Measurements from ENCODE around the gene HNMT.

The HNMT gene

GRCh38 chr2:137930146-137930545 lies 34.1 kb upstream of the HNMT start:
- DNase-seq (no peak), ATAC-seq (ENCODE audit: insufficient read depth, low read depth) (no peak)
- Histone ChIP-seq H3K27me3 (ENCODE audit: insufficient read depth, low read length, poor library complexity) (no peaks in the 10 kb centered on the region), H3K4me1 (ENCODE audit: insufficient read depth, low read length) (no peaks in the 10 kb centered on the region), H3K79me2 (ENCODE audit: insufficient read depth, low read length) (no peaks in the 10 kb centered on the region), H3K4me3 (ENCODE audit: low read depth in 1 of 2, low read length in 2 of 2) (no peak overlapping the region), H3K36me3 (ENCODE audit: insufficient read depth, low read length) (no peaks in the 10 kb centered on the region), H2AFZ (ENCODE audit: low read depth, low read length) (no peak overlapping the region), H4K20me1 (ENCODE audit: insufficient read depth, low read length) (no peaks in the 10 kb centered on the region), H3K27ac (ENCODE audit: low read length) (no peak overlapping the region), H3K4me2 (ENCODE audit: insufficient read depth, low read length) (no peak overlapping the region), H3K9me3 (ENCODE audit: insufficient read depth, low read length, severe bottlenecking) (no peaks in the 10 kb centered on the region), H3K9ac (ENCODE audit: low read depth, low read length) (no peak overlapping the region)
- TF ChIP-seq EZH2 (IDR thresholded peaks at IDR 0.05; ENCODE audit: borderline replicate concordance, low read depth, low read length, severe bottlenecking) (no peak), CTCF (IDR thresholded peaks at IDR 0.05; ENCODE audit: borderline replicate concordance, extremely low read depth, low read length, poor library complexity, severe bottlenecking) (no peak)

DNA sequence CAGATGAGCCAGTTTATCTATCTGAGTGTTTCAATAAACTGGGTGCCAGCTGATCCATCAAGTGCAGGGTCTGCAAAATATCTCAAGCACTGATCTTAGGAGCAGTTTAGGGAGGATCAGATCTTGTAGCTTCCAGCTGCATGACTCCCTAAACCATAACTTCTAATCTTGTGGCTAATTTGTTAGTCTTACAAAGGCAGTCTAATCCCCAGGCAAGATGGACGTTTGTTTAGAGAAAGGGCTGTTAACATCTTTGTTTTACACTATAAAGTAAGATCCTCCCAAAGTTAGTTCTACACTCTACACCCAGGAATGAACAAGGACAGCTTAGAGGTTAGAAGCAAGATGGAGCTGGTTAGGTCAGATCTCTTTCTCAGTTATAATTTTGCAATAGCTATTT lies 28.7 kb upstream of the HNMT start:
- no peak overlapping the region for H3K27ac ChIP-seq (ENCODE audit: low read length)
- H3K79me2 ChIP-seq (ENCODE audit: insufficient read depth, low read length), result no peaks in the 10 kb centered on the region
- ATAC-seq (ENCODE audit: insufficient read depth, low read depth) (no peak), DNase-seq (no peak)
- no peaks in the 10 kb centered on the region for H4K20me1 ChIP-seq (ENCODE audit: insufficient read depth, low read length)
- no peaks in the 10 kb centered on the region for H3K27me3 ChIP-seq (ENCODE audit: insufficient read depth, low read length, poor library complexity)
- no peak overlapping the region for H2AFZ ChIP-seq (ENCODE audit: low read depth, low read length)
- H3K36me3 ChIP-seq (ENCODE audit: insufficient read depth, low read length), result no peaks in the 10 kb centered on the region
- no peak overlapping the region for H3K9ac ChIP-seq (ENCODE audit: low read depth, low read length)
- no peak overlapping the region for H3K4me3 ChIP-seq (ENCODE audit: low read depth in 1 of 2, low read length in 2 of 2)
- H3K9me3 ChIP-seq (ENCODE audit: insufficient read depth, low read length, severe bottlenecking), result no peaks in the 10 kb centered on the region
- TF ChIP-seq CTCF (IDR thresholded peaks at IDR 0.05; ENCODE audit: borderline replicate concordance, extremely low read depth, low read length, poor library complexity, severe bottlenecking) (no peak), EZH2 (IDR thresholded peaks at IDR 0.05; ENCODE audit: borderline replicate concordance, low read depth, low read length, severe bottlenecking) (no peak)
- H3K4me1 ChIP-seq (ENCODE audit: insufficient read depth, low read length), result no peaks in the 10 kb centered on the region
- no peak overlapping the region for H3K4me2 ChIP-seq (ENCODE audit: insufficient read depth, low read length)

DNA sequence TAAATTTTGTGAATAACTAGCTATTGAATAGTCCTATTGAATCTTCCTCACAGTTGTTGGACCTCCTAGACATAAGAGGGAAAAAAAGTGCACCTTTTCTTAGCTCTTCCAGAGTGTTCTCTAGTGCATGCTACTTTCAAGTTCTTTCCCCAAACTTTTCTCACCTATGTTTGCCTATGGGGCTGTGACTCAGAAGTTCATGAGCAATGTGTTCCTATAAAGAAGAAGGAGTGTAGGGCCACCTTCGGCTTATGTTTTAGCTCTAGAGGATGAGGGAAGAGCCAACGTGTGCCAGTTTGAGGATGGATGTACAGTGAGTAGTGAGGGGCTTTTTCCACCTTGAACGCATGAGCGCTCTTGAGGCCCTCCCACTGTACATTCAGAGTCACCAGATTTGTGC lies 27.0 kb upstream of the HNMT start:
- Histone ChIP-seq H3K27me3 (ENCODE audit: insufficient read depth, low read length, poor library complexity) (no peaks in the 10 kb centered on the region), H3K4me3 (ENCODE audit: low read depth in 1 of 2, low read length in 2 of 2) (no peak overlapping the region), H3K4me2 (ENCODE audit: insufficient read depth, low read length) (no peak overlapping the region), H3K79me2 (ENCODE audit: insufficient read depth, low read length) (no peaks in the 10 kb centered on the region), H4K20me1 (ENCODE audit: insufficient read depth, low read length) (no peaks in the 10 kb centered on the region), H2AFZ (ENCODE audit: low read depth, low read length) (no peak overlapping the region), H3K36me3 (ENCODE audit: insufficient read depth, low read length) (no peaks in the 10 kb centered on the region), H3K4me1 (ENCODE audit: insufficient read depth, low read length) (no peaks in the 10 kb centered on the region), H3K27ac (ENCODE audit: low read length) (no peak overlapping the region), H3K9me3 (ENCODE audit: insufficient read depth, low read length, severe bottlenecking) (no peaks in the 10 kb centered on the region), H3K9ac (ENCODE audit: low read depth, low read length) (no peak overlapping the region)
- no peak for ATAC-seq (ENCODE audit: insufficient read depth, low read depth)
- DNase-seq, result no peak
- TF ChIP-seq EZH2 (IDR thresholded peaks at IDR 0.05; ENCODE audit: borderline replicate concordance, low read depth, low read length, severe bottlenecking), result no peak
- no peak for TF ChIP-seq CTCF (IDR thresholded peaks at IDR 0.05; ENCODE audit: borderline replicate concordance, extremely low read depth, low read length, poor library complexity, severe bottlenecking)

GRCh38 chr2:137937778-137938177 lies 26.5 kb upstream of the HNMT start:
- DNase-seq, result no peak

More at GRCh38 chr2:137937778-137938177, 26.5 kb upstream of the HNMT start:
- H3K79me2 ChIP-seq (ENCODE audit: insufficient read depth, low read length), result no peaks in the 10 kb centered on the region
- no peaks in the 10 kb centered on the region for H3K36me3 ChIP-seq (ENCODE audit: insufficient read depth, low read length)
- H3K27ac ChIP-seq (ENCODE audit: low read length), result no peak overlapping the region
- H3K27me3 ChIP-seq (ENCODE audit: insufficient read depth, low read length, poor library complexity), result no peaks in the 10 kb centered on the region
- ATAC-seq (ENCODE audit: insufficient read depth, low read depth), result no peak
- H2AFZ ChIP-seq (ENCODE audit: low read depth, low read length), result no peak overlapping the region
- H3K9me3 ChIP-seq (ENCODE audit: insufficient read depth, low read length, severe bottlenecking), result no peaks in the 10 kb centered on the region
- H3K4me1 ChIP-seq (ENCODE audit: insufficient read depth, low read length), result no peaks in the 10 kb centered on the region
- H4K20me1 ChIP-seq (ENCODE audit: insufficient read depth, low read length), result no peaks in the 10 kb centered on the region
- no peak overlapping the region for H3K4me2 ChIP-seq (ENCODE audit: insufficient read depth, low read length)
- no peak overlapping the region for H3K4me3 ChIP-seq (ENCODE audit: low read depth in 1 of 2, low read length in 2 of 2)
- H3K9ac ChIP-seq (ENCODE audit: low read depth, low read length), result no peak overlapping the region
- TF ChIP-seq CTCF (IDR thresholded peaks at IDR 0.05; ENCODE audit: borderline replicate concordance, extremely low read depth, low read length, poor library complexity, severe bottlenecking) (no peak), EZH2 (IDR thresholded peaks at IDR 0.05; ENCODE audit: borderline replicate concordance, low read depth, low read length, severe bottlenecking) (no peak)

Data from DND-41 (cell line).